Brain pericyte (primary cell): ENCODE measurements around the gene PCCA.
"Not testable (repeated sequence)": the region's sequence is repeated elsewhere in the genome, so short reads cannot be mapped to it uniquely, and the experiment has no call there.

Source experiments
- DNase-seq: peaks from one replicate; pipeline ENCODE4 v3.0.0-alpha.2; 2012; ENCODE audit warnings: low read depth, low spot score

Gene PCCA

GRCh38 chr13:100361504-100361903, 272.6 kb downstream of the PCCA start:
- no peak for DNase-seq

GRCh38 chr13:100362371-100362770, 273.5 kb downstream of the PCCA start:
- no peak for DNase-seq

GRCh38 chr13:100362781-100363180, 273.9 kb downstream of the PCCA start:
- DNase-seq, result no peak

GRCh38 chr13:100363285-100363711, 274.4 kb downstream of the PCCA start:
- peak; percentile 82 for DNase-seq

GRCh38 chr13:100363874-100364273, 275.0 kb downstream of the PCCA start:
- DNase-seq, result no peak

- no peak for DNase-seq
Observed at GRCh38 chr13:100364591-100364990, 275.7 kb downstream of the PCCA start.

- no peak for DNase-seq
Observed at GRCh38 chr13:100365680-100366079, 276.8 kb downstream of the PCCA start.

GRCh38 chr13:100378533-100378932, 289.6 kb downstream of the PCCA start:
- no peak for DNase-seq

GRCh38 chr13:100381595-100382224, 292.8 kb downstream of the PCCA start:
- DNase-seq, result no peak

- DNase-seq, result no peak
Observed at GRCh38 chr13:100382785-100383184, 293.9 kb downstream of the PCCA start.

GRCh38 chr13:100387416-100387815, 298.5 kb downstream of the PCCA start:
- peak; percentile 65 for DNase-seq

GRCh38 chr13:100388150-100388549, 299.3 kb downstream of the PCCA start:
- not testable (repeated sequence) for DNase-seq

GRCh38 chr13:100388923-100389322, 300.0 kb downstream of the PCCA start:
- no peak for DNase-seq

GRCh38 chr13:100389617-100390016, 300.7 kb downstream of the PCCA start:
- no peak for DNase-seq

- peak; percentile 98 for DNase-seq
Observed at GRCh38 chr13:100392709-100393630, 304.1 kb downstream of the PCCA start.

- peak; percentile 87 for DNase-seq
Observed at GRCh38 chr13:100394005-100394695, 305.3 kb downstream of the PCCA start.

- DNase-seq, result no peak
Observed at GRCh38 chr13:100395698-100396373, 306.9 kb downstream of the PCCA start.

- no peak for DNase-seq
Observed at GRCh38 chr13:100396776-100397175, 307.9 kb downstream of the PCCA start.

GRCh38 chr13:100397627-100398026, 308.7 kb downstream of the PCCA start:
- no peak for DNase-seq

- no peak for DNase-seq
Observed at GRCh38 chr13:100398360-100398759, 309.5 kb downstream of the PCCA start.

- no peak for DNase-seq
Observed at GRCh38 chr13:100399455-100399854, 310.6 kb downstream of the PCCA start.

GRCh38 chr13:100403675-100404074, 314.8 kb downstream of the PCCA start:
- DNase-seq, result no peak
